ENCODE measurements around the gene AURKAIP1. TPM values are rescaled to one million over a fixed set of nuclear protein-coding genes. Genes with fewer than 3 reads are reported as not detected.

AURKAIP1 gene
- total RNA-seq, 2 donors from 2014 or later = 155 to 159 TPM

GRCh38 chr1:1327291-1327690 lies 47.7 kb downstream of the AURKAIP1 start:
- DNase-seq (ENCODE audit: low spot score) = no peak
- H3K27ac ChIP-seq = no peak overlapping the region

GRCh38 chr1:1326075-1326605 lies 48.9 kb downstream of the AURKAIP1 start:
- Histone ChIP-seq H3K9me3 (no peaks in the 10 kb centered on the region), H3K27ac (peak overlapping the region; percentile 76 to 91)

More at GRCh38 chr1:1327291-1327690, 47.7 kb downstream of the AURKAIP1 start:
- peaks cover 0 to 56% of the 10 kb centered on the region in 2 donors for H3K4me1 ChIP-seq
- no peaks in the 10 kb centered on the region for H3K9me3 ChIP-seq
- peaks cover 23% of the 10 kb centered on the region for H3K36me3 ChIP-seq
- no peak overlapping the region for H3K4me3 ChIP-seq
- no peaks in the 10 kb centered on the region for H3K27me3 ChIP-seq
- no peak for TF ChIP-seq CTCF (IDR thresholded peaks at IDR 0.05)

GRCh38 chr1:1325288-1326074 lies 49.5 kb downstream of the AURKAIP1 start:
- H3K4me1 ChIP-seq = peaks cover 0 to 64% of the 10 kb centered on the region in 2 donors

More at GRCh38 chr1:1326075-1326605, 48.9 kb downstream of the AURKAIP1 start:
- no peaks in the 10 kb centered on the region for H3K27me3 ChIP-seq
- no peak for DNase-seq (ENCODE audit: low spot score)
- no peak for TF ChIP-seq CTCF (IDR thresholded peaks at IDR 0.05)
- H3K36me3 ChIP-seq = peaks cover 23% of the 10 kb centered on the region
- H3K4me3 ChIP-seq = peak overlapping the region in 1 of 2 donors; percentile 91
- H3K4me1 ChIP-seq = peaks cover 0 to 64% of the 10 kb centered on the region in 2 donors

GRCh38 chr1:1324524-1325287 lies 50.3 kb downstream of the AURKAIP1 start, which contains the start of the genes CPTP and INTS11:
Gene CPTP, plus strand, starts transcription at chr1:1324802. Its CDS starts 2,109 bp downstream, at chr1:1326911.
Gene INTS11, minus strand, starts transcription at chr1:1324660. Its CDS starts 52 bp downstream, at chr1:1324608.
- no peaks in the 10 kb centered on the region for H3K9me3 ChIP-seq
- peak; percentile 95 for DNase-seq (ENCODE audit: low spot score)
- no peak for TF ChIP-seq CTCF (IDR thresholded peaks at IDR 0.05)
- H3K4me1 ChIP-seq = peaks cover 0 to 57% of the 10 kb centered on the region in 2 donors
- peaks cover 32% of the 10 kb centered on the region for H3K36me3 ChIP-seq
- H3K27me3 ChIP-seq = no peaks in the 10 kb centered on the region
- peak within 1 kb of the TSS; percentile 76 to 91 for H3K27ac ChIP-seq
- peak within 1 kb of the TSS; percentile 91 to 96 for H3K4me3 ChIP-seq

More at GRCh38 chr1:1325288-1326074, 49.5 kb downstream of the AURKAIP1 start:
- Histone ChIP-seq H3K4me3 (peak overlapping the region; percentile 91 to 96), H3K27ac (peak overlapping the region; percentile 76 to 91), H3K9me3 (no peaks in the 10 kb centered on the region), H3K36me3 (peaks cover 24% of the 10 kb centered on the region), H3K27me3 (no peaks in the 10 kb centered on the region)
- no peak for DNase-seq (ENCODE audit: low spot score)
- no peak for TF ChIP-seq CTCF (IDR thresholded peaks at IDR 0.05)

GRCh38 chr1:1324084-1324523 lies 50.9 kb downstream of the AURKAIP1 start:
- H3K4me3 ChIP-seq = peak overlapping the region; percentile 91 to 96
- no peaks in the 10 kb centered on the region for H3K27me3 ChIP-seq
- peaks cover 0 to 57% of the 10 kb centered on the region in 2 donors for H3K4me1 ChIP-seq
- peaks cover 38% of the 10 kb centered on the region for H3K36me3 ChIP-seq
- no peak for DNase-seq (ENCODE audit: low spot score)
- no peaks in the 10 kb centered on the region for H3K9me3 ChIP-seq
- peak overlapping the region; percentile 76 to 91 for H3K27ac ChIP-seq
- no peak for TF ChIP-seq CTCF (IDR thresholded peaks at IDR 0.05)

Small RNAs within 50 kb of the gene (microRNA-seq; reads per million reads assigned to microRNA genes)
- gene MIR6808 (ENCODE audit: borderline number of aligned reads in 2 of 2, borderline replicate concordance in 1 of 2) = 0 reads per million in 2 donors

Other genes starting within 250 kb of the AURKAIP1 start
- not detected for gene TTLL10, start 201.3 kb downstream of the AURKAIP1 start, total RNA-seq
- under 1 TPM in 1 of 2 donors, not detected in 1; 0.55 TPM for gene TNFRSF18, start 168.6 kb downstream of the AURKAIP1 start, total RNA-seq
- under 1 TPM; 0.59 to 0.79 TPM for gene TNFRSF4, start 161.1 kb downstream of the AURKAIP1 start, total RNA-seq
- gene SDF4, start 143.2 kb downstream of the AURKAIP1 start, total RNA-seq = 100 to 1,000 TPM; 120 to 128 TPM
- 10 to 100 TPM; 16.1 to 19.7 TPM for gene B3GALT6, start 143.0 kb downstream of the AURKAIP1 start, total RNA-seq
- gene C1QTNF12, start 128.5 kb downstream of the AURKAIP1 start, total RNA-seq = not detected
- 10 to 100 TPM; 27.5 to 33.5 TPM for gene UBE2J2, start 101.4 kb downstream of the AURKAIP1 start, total RNA-seq
- under 1 TPM; 0.59 to 0.79 TPM for gene SCNN1D, start 94.8 kb downstream of the AURKAIP1 start, total RNA-seq
- gene ACAP3, start 67.3 kb downstream of the AURKAIP1 start, total RNA-seq = 10 to 100 TPM; 19.5 to 20.4 TPM
- gene PUSL1, start 66.6 kb downstream of the AURKAIP1 start, total RNA-seq = 10 to 100 TPM; 14.5 to 24.8 TPM
- gene INTS11, start 50.5 kb downstream of the AURKAIP1 start, total RNA-seq = 10 to 100 TPM; 59.6 to 65.2 TPM
- 10 to 100 TPM; 35.6 to 64.1 TPM for gene CPTP, start 50.4 kb downstream of the AURKAIP1 start, total RNA-seq
- gene TAS1R3, start 43.9 kb downstream of the AURKAIP1 start, total RNA-seq = under 1 TPM; 0.30 to 0.35 TPM
- 10 to 100 TPM; 75.0 to 80.2 TPM for gene DVL1, start 25.8 kb downstream of the AURKAIP1 start, total RNA-seq
- 10 to 100 TPM; 53.4 to 58.6 TPM for gene MXRA8, start 16.7 kb downstream of the AURKAIP1 start, total RNA-seq
- gene CCNL2, start 24.1 kb upstream of the AURKAIP1 start, total RNA-seq = 10 to 100 TPM; 41.6 to 44.2 TPM
- gene MRPL20, start 32.1 kb upstream of the AURKAIP1 start, total RNA-seq = 100 to 1,000 TPM; 160 to 218 TPM
- gene ANKRD65, start 46.1 kb upstream of the AURKAIP1 start, total RNA-seq = 1 to 10 TPM; 2.2 to 2.4 TPM
- gene VWA1, start 60.5 kb upstream of the AURKAIP1 start, total RNA-seq = 10 to 100 TPM; 13.0 to 15.2 TPM
- gene ATAD3C, start 74.5 kb upstream of the AURKAIP1 start, total RNA-seq = 1 to 10 TPM; 1.4 to 2.8 TPM
- 1 to 10 TPM; 2.7 to 5.7 TPM for gene ATAD3B, start 96.6 kb upstream of the AURKAIP1 start, total RNA-seq
- 10 to 100 TPM; 15.6 to 18.6 TPM for gene ATAD3A, start 137.0 kb upstream of the AURKAIP1 start, total RNA-seq
- 1 to 10 TPM; 1.4 to 2.8 TPM for gene TMEM240, start 165.4 kb upstream of the AURKAIP1 start, total RNA-seq
- gene SSU72, start 199.7 kb upstream of the AURKAIP1 start, total RNA-seq = 100 to 1,000 TPM in 1 of 2 donors, 10 to 100 TPM in 1; 98.3 to 121 TPM
- gene FNDC10, start 224.9 kb upstream of the AURKAIP1 start, total RNA-seq = 1 to 10 TPM; 2.5 to 2.7 TPM
- gene MIB2, start 240.3 kb upstream of the AURKAIP1 start, total RNA-seq = 10 to 100 TPM; 42.4 to 45.6 TPM

Measured in right atrium auricular region (tissue), 2 donors.